HG02981 (cell line): ENCODE results near the gene H2BK1.

ENCODE experiments used
- ATAC-seq: cut with Tn5 transposase; IDR thresholded peaks from one replicate; pipeline ENCODE4 v1.9.1; 2021; ENCODE audit warnings: mild to moderate bottlenecking, moderate library complexity; ENCODE audit not compliant: unreplicated experiment

The H2BK1 gene

DNA sequence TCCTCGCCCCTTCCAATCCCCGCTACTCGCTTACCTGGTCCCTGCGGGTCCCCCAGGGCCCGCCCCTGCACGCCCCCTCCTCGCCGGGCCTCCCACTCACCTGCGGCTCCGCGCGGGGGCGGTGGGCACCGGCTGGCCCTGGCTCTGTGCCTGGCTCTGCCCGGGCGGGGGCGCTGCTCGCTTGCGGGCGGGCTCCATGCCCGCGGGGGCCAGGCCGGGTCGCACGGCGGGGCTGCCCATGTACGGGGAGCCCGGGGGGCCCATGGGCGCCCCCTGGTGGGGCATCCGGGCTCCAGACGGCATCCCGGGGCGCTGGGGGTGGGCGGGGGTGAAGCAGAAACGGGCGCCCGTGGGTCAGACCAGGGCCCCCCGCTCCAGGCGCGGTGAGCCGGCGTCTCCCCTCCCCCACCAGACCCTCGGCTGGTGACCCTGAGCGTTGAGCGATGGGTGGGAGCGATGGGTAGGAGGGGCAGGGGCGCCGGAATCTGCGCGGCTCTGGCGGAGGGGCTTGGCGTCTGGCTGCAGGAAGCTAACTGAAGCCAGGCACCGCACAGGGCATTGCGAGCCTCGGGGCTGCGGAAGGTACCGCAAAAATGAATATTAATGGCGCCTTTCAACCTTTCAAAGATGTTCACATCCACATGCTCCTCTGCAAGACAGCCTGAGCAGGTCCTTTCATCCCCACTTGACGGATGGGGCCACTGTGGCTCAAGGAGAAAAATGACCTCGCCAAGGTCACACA lies 35.2 kb upstream of the H2BK1 start:
- peak; percentile 38 for ATAC-seq

DNA sequence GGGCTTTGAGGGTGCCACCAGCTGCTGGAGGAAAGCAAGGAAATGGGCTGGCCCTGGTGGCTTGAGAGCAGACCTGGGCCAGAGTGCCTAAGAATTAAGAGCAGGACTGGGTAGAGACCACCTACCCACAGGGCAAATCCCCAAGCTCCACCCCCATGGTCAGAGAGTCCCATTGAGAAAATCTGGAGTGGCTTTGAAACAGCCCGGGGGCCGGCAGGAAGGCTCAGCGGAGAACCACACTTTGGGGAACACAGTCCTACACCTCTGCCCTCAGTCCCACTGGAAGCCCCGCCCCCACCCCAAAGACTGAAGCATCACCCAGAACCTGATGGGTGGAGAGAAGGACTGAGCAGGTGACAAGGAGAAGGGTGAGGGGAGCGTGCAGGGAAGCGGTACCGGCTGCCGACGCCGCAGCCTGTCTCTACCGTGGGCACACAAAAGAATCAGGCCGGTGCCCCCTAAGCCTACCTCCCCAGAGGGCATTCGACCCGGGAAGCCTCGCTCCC lies 34.6 kb upstream of the H2BK1 start:
- no peak for ATAC-seq

DNA sequence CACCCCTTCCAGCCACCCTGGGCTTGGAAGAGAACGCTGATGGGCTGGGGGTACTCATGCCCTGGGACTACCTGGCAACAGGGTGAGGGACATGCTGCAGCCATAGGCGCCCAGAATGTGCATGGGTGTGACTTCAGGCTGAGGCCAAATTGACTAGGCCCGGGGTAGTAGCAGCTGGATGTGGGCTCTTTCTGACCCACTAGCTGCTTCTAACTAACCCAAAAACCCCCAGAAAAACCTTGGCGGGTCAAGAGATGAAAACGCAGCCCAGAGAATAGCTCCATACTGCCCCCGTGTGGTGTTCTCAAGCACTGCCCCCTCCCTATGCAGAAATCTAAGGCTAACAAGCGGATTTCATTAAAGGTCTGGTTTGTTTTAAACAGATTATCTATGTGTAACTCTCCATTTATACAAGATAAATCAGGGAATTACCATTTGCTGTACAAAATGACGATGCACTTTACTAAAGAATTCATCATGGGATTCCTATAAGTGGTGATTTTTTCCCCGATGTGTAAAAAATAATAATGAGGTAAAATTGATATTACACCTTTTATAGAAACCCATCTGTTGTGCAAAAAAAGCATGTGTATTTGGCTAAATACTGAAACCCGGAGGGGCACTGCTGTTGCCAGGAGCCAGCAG lies 34.0 kb upstream of the H2BK1 start:
- ATAC-seq, result no peak

DNA sequence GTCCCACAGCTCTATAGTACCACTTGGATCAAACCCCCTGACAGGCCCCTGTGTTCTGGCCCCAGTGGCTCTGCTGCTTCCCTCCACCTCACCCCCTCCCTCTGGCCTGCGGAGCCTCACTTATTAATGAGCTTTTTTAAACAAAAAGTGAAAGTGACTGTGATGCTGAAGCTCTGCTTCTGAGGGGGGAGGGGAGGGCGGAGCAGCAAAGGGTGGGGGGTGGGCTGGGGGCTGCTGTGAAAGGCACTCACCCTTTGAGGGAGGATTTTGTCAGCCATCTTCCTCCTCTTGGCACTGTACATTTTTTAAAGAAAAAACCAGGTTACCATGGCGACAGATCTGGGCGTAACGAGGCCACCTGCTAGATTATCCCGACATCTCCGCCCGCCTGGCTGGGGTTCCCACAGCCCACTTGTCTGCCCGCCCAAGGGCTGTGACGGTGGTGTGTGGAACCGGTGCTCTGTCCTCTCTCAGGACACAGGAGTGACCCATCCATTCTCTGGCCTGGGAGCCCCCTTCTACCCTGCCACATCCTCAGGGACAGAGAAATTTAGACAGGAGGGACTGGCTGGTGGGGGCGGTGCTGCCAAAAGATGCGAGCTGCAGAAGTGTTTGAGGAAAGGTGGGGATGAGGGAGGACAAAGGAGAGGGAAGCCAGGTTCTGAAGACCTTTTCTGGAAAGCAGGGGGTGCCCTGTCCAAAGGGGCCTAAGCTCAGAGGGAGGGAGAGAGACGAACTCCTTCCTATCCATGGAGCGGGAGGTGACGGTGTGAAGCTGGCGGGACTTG lies 33.3 kb upstream of the H2BK1 start:
- no peak for ATAC-seq

DNA sequence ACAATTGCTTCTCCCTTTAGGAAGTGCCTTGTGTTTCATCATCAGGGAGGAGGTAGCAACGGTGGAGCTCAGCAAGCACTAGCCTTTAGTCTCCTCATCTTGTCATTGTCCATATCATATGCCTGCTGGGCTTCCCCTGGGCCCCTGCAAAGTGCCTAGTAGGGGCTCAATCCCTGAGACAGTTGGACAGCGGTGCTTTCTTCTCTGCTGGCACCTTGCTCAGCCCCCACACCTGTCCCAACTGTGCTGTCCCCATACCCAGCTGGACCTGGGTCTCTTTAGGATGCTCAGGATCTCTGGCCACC lies 32.7 kb upstream of the H2BK1 start:
- ATAC-seq, result no peak

DNA sequence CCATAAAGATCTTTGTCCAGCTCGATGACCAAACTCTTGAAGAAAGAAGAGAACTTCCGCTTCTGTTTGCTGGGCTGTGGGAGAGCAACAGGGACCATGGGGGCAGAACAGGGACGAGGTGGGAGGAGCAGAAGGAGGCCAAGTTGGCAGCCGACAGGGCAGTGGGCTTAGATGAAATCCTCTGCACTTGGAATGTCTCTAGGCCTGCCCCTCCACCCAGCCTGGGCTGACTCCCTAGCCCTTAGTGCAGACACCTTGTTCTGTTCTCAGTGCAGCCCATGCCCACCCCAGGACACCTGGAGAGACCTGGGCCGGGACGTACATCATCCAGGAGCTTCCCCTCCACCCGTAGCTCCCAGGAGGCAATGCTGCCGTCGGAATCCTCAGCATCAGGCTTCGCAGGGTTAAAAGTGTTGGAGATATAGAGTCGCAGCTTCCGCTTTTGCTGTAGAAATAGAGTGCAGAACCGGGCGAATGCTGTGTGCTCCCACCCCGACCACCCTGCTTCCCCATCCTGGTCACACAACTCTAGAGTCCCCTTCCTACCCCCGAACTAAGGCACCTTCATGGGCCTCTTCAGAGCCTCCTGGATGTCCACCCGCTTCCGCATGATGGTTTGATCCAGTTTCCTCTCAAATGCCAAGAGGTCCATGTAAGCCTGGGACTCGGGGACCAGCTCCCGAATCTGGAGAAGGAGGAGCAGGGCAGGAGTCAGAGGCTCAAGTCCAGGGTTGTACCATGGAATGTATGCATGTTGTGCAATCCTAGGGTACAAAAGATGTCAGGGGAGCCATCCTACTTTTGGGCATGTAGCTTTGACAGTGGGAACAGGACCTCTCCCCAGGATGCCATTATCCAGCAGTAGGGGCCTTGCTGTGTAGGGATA lies 32.1 kb upstream of the H2BK1 start:
- ATAC-seq, result no peak

DNA sequence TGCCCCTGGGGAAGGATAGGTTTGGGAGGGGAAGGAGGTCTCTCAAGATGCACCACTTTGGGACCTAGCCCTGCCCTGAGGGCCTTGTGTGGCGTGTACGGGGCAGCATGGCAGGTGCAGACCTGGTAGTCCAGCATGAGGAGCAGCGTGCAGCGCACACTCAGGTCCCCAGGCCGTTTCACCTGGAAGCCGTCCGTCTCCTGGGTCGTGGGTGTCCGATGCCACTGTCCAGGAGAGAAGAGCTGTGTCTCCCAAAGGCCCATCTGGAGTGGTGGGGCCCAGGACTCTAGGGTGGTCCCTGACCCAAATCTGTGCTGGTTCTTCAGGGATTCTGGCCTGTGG lies 31.4 kb upstream of the H2BK1 start:
- ATAC-seq, result no peak

DNA sequence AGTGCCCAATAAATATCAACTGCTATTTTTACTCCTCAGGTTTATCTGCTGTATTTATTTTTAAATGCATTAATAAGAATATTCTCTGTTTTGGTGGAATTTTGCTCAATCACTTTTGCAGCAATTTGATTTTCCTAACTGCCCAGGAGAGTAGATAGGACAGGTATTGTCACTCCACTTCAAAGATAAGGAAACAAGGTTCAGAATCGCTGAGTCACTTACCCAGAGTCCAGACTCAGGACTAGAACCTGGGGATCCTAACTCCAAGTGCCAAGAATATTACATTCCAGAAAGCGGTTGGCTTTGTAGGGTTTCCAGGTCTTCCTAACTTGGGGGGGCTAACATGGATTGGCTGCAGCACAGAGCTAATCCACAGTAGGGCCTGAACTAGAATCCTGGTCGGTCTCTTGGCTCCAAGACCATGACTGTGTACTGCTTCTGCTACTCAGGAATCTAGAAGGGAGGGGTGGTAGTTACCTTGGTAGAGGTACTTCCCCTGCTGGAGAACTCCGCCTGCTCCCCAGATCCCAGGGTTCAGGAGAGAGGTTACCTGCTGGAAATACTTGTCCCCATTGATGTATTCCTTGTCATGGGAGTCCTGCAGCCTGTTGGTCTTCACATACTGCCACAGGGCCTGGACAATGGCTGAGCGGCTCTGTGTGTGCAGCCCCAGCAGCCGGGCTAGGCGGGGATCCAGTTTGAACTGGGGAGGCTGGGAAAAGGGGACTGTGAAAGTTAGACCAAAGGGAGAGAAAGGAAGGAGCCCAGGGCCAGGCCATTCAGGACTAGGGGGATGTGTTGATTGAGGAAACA lies 30.9 kb upstream of the H2BK1 start:
- no peak for ATAC-seq

DNA sequence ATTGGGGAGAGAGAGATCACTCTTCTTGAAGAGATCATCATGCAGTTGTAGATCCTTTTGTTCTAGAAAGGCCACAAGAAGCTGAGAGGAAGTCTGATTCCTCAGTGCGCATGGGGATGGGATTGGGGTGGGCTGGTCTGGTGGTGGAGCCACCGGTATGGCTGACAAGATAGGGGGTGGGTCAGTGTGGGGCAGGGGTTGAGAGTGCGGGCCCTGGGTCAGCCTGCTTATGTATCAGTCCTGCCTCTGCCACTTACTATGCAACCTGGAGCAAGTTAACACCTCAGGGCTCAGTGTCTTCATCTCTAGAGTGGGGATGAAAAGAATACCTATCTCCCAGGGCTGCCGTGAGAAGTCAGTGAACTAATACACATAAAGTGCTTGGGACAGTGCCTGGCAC lies 30.2 kb upstream of the H2BK1 start:
- no peak for ATAC-seq

DNA sequence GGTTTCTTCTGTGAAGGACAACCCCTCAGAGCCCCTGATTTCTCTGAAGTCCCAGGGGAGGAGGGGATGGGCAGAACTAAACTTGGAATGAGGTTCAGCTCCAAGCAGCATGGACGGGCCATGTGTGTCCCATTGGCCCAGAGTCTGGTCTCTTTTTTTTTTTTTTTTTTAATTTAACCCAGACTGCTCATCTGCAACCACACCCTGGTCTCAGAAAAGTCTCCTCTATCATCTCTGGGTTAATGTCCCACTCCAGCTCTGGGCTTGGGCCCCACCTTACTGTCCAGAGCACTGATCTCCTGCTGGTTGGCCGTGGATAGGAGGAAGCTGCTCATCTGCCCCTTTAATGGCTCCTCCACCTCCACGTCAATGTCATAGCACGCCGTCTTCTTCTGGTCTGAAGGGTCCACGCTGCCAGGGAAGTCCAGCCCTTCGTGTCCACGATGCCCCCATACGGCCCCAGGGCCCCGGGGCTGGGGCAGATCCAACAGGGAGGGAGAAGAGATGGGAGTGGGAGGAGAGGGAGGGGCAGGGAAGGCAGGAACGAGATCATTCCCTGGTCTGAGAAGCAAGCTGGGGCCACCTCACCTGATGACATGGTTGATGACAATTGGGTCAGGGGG lies 29.7 kb upstream of the H2BK1 start:
- ATAC-seq, result no peak

DNA sequence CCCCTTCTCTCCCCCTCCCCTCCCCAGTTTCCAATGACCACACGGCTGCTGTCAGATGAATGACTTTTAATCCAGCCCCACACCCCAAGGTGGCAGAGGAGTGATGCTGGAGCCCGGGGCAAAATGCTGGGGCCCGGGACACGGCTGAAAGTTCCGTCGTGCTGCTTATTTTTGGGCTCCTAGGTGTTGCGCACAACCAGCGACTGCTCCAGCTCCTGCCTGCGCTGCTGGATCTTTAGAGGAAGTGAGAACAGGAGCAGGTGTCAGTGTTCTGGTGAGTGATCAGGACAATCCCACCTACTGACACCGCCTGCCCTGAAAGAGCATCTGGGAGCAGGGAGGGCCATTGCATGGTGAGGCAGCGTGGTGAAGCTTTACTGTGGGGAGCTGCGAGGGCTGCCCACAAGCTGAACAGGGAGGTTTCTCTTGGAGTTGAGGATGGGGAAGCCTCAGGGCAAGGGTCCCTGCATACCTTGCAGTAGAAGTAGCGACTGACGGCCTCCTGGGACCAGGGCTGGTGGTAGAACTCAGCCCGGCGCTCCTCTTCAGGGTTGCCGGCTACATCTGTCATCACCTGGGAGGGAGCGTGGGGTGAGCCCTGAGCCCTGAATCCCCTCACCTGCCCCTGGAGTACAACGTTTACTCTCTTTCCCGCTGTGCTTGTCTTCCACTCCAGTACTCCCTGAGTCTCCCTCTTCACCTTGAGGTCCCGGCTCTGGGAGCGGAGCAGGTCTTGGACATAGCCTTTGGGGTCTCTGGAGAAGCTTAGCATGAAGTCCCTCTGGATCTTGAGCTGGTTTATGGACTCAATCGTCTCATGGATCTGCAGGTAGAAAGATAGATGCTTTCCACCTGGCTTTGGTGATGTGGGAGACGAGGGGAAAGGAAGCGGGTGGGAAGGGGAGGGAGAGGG lies 28.9 kb upstream of the H2BK1 start:
- no peak for ATAC-seq

DNA sequence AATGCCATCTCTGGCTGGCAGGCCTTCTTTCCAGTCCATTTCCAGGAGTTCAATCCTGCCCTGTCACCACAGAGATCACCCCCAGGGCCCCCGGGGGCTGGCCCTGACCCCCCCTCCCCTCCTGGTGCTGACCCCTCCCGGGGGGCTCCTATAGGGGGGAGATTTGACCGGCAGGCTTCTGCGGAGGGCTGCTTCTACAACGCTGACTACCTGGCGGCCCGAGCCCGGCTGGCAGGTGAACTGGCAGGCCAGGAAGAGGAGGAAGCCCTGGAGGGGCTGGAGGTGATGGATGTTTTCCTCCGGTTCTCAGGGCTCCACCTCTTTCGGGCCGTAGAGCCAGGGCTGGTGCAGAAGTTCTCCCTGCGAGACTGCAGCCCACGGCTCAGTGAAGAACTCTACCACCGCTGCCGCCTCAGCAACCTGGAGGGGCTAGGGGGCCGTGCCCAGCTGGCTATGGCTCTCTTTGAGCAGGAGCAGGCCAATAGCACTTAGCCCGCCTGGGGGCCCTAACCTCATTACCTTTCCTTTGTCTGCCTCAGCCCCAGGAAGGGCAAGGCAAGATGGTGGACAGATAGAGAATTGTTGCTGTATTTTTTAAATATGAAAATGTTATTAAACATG lies 28.0 kb upstream of the H2BK1 start:
- no peak for ATAC-seq

DNA sequence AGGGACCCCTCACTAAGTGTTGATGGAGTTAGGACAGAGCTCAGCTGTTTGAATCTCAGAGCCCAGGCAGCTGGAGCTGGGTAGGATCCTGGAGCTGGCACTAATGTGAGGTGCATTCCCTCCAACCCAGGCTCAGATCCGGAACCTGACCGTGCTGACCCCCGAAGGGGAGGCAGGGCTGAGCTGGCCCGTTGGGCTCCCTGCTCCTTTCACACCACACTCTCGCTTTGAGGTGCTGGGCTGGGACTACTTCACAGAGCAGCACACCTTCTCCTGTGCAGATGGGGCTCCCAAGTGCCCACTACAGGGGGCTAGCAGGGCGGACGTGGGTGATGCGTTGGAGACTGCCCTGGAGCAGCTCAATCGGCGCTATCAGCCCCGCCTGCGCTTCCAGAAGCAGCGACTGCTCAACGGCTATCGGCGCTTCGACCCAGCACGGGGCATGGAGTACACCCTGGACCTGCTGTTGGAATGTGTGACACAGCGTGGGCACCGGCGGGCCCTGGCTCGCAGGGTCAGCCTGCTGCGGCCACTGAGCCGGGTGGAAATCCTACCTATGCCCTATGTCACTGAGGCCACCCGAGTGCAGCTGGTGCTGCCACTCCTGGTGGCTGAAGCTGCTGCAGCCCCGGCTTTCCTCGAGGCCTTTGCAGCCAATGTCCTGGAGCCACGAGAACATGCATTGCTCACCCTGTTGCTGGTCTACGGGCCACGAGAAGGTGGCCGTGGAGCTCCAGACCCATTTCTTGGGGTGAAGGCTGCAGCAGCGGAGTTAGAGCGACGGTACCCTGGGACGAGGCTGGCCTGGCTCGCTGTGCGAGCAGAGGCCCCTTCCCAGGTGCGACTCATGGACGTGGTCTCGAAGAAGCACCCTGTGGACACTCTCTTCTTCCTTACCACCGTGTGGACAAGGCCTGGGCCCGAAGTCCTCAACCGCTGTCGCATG lies 27.2 kb upstream of the H2BK1 start:
- ATAC-seq, result no peak

DNA sequence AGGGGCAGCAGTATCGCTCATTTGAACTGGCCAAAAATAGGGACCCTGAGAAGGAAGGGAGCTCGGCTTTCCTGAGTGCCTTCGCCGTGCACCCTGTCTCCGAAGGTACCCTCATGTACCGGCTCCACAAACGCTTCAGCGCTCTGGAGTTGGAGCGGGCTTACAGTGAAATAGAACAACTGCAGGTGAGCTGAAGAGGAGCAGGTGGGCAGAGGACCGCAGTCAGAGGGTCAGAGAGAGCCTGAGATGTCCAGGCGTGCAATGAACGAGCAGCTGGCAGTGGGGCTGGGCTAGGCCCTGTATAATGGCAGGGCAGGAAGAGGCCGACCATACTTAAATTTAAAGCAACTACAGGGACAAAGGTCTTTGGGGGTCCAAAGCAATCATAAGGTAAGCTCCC lies 26.1 kb upstream of the H2BK1 start:
- ATAC-seq, result no peak

DNA sequence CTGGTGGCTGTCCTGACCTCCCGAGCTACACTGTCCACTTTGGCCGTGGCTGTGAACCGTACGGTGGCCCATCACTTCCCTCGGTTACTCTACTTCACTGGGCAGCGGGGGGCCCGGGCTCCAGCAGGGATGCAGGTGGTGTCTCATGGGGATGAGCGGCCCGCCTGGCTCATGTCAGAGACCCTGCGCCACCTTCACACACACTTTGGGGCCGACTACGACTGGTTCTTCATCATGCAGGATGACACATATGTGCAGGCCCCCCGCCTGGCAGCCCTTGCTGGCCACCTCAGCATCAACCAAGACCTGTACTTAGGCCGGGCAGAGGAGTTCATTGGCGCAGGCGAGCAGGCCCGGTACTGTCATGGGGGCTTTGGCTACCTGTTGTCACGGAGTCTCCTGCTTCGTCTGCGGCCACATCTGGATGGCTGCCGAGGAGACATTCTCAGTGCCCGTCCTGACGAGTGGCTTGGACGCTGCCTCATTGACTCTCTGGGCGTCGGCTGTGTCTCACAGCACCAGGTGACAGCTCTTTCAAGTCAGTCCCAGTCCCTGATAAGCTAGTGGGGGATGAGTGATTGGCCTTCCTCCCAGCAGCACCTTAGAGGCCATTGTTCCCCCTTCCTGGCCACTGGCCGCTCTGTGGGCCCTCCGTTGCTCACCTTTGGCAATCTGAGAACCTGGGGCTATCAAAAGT lies 25.0 kb upstream of the H2BK1 start:
- no peak for ATAC-seq

DNA sequence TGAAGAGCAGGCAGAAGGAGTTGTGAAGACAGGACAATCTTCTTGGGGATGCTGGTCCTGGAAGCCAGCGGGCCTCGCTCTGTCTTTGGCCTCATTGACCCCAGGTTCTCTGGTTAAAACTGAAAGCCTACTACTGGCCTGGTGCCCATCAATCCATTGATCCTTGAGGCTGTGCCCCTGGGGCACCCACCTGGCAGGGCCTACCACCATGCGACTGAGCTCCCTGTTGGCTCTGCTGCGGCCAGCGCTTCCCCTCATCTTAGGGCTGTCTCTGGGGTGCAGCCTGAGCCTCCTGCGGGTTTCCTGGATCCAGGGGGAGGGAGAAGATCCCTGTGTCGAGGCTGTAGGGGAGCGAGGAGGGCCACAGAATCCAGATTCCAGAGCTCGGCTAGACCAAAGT lies 23.5 kb upstream of the H2BK1 start:
- no peak for ATAC-seq
